T-helper 1 cell (primary cell): Measurements from ENCODE around the gene GFOD2.
A peak's percentile ranks its signal among the peaks of the same experiment; 100 is the strongest.
"Not testable (repeated sequence)": the region's sequence is repeated elsewhere in the genome, so short reads cannot be mapped to it uniquely, and the experiment has no call there.

Source experiments
- DNase-seq, 5 donors: peaks; one replicate each; pipeline ENCODE4 v3.0.0-alpha.2; 2012 to 2020

The GFOD2 gene

DNA sequence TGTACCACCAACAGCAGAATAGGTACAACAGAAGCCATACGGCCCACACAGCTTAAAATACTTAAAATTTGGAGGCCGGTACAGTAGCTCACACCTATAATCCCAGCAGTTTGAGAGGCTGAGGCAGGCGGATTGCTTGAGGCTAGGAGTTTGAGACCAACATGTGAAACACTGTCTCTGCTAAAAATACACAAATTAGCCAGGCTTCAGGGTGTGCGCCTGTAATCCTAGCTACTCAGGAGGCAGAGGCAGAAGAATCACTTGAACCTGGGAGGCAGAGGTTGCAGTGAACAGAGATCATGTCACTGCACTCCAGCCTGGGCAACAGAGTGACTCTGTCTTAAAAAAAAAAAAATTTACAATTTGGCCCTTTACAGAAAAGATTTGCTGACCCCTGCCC is 17.0 kb downstream of the GFOD2 start:
- no peak for DNase-seq

DNA sequence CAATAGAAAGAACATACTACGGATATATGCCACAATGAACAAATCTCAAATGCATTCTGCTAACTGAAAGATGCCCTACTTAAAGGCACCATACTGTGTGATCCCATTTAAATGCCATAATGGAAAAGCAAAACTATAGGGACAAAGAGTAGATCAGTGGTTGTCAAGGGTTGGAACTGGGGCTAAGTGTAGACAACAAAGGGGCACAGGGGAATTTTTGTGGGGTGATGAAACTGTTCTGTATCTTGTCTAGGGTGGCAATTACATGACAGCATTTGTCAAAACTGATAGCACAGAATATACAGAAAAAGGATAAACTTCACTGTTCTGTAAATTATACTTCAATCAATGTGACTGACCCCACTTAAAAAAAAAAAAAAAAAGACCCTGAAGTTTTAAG is 17.7 kb downstream of the GFOD2 start:
- DNase-seq = no peak

DNA sequence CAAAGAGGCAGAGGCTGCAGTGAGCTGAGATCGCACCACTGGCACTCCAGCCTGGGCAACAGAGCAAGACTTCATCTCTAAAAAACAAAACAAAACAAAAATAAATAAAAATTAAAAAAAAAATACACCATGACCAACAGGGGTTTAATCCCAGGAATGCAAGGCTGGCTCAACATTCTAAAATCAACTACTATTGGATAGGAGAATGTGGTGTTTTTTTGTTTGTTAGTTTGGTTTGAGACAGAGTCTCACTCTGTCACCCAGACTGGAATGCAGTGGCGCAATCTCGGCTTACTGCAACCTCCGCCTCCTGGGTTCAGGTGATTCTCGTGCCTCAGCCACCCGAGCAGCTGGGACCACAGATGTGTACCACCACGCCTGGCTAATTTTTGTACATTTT is 19.9 kb downstream of the GFOD2 start:
- no peak for DNase-seq

DNA sequence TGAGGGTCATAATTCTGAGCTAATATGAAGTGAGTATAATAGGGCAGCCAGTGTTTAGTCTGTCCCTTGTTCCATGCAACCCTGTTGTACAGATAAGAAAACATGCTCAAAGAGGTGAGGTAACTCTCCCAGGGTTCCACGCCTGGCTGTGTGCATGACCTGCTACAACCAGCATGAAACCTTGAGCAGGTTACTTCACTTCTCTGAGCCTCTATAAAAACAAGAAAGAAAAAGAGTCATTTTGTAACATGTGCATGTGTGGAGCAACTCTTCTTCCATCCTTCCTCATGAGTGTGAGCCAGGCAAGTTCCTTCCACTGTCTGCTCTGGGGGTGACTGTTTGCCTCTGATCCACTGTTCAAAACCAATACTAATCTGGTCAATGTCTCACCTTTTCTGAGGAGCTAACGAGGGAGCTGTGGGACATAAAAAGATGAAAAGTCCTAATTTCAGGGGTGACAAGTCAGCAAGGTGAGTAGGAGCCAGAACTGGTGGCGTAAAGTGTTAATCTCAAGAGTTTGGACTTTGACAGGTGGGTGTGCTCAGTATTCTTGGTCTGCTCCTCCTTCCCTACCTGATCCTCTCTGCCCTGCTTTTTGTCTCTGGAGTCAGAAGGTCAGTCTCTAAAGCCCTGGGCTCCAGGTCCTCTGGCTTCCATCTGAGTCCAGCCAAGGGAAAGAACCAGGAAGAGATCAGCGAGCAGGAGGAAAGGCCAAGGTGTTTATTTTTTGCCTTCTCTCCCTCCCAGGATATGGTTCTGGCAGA is 21.5 kb downstream of the GFOD2 start:
- DNase-seq = no peak

DNA sequence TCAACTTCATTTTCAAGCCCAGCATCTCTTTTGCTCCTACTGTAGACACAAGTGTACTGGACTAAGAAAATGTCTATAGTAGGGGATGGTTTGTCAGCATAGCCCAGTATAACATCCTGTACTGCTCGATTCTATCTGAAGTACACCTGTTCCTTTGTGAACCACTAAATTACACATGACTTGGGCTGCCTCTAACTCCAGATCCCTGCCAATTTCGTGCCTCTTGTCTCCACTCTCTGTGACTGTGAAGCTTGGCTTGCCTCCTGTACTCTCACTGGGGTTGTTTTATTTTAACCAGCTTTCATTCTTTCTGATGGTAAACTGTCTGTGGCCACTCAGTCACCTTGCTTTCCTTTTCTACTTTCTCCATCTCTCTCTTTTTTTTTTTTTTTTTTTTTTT is 24.5 kb downstream of the GFOD2 start:
- DNase-seq = no peak

DNA sequence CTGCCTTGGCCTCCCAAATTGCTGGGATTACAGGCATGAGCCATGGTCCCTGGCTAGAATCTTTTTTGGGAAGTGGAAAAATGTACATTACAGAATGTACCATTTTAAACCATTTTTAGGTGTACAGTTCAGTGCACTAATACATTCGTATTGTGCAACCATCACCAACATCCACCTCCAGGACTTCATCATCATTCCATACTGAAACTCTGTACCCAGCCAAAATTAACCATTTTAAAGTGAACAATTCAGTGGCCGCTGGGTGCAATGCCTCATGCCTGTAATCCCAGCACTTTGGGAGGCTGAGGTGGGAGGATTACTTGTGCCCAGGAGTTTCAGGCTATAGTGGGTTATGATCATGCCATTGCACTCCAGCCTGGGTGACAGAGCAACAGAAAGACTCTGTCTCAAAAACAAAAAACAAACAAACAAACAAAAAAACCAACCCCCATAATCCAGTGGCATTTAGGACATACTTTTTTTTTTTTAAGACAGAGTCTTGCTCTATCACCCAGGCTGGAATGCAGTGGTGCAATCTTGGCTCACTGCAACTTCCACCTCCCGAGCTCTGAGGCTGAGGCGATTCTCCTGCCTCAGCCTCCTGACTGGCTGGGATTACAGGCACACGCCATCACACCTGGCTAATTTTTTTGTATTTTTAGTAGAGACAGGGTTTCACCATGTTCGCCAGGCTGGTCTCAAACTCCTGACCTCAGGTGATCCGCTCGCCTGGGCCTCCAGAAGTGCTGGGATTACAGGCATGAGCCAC is 25.4 kb downstream of the GFOD2 start:
- not testable (repeated sequence) for DNase-seq

DNA sequence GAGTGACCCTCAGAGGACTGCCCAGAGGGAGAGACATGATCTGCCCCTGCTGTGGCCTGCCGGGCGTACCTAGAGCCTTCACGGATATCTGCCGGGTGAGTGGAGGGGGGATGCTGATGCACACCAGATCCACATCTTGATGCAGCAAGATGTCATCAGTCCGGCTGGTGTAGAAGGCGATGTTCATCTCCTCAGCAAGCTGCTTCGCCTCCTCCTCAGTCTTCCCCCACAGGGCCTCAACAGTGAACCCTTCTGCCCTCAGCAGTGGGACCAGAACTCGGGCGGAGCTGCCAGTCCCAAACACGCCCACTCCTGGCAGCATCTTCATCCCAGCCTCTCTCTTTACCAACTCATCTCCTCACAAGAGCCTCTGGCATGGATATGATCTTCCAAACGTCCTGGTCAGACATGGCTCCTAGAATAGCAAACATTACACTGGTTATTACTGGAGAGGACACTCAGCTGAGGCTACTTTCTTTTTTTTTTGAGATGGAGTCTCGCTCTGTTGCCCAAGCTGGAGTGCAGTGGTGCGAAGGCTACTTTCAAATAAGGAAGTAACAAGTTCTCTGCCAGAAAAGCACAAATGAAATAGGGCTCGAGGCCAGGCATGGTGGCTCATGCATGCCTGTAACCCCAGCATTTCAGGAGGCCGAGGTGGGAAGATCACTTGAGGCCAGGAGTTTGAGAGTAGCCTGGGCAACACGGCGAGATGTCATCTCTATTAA is 33.6 kb downstream of the GFOD2 start:
- DNase-seq = no peak

DNA sequence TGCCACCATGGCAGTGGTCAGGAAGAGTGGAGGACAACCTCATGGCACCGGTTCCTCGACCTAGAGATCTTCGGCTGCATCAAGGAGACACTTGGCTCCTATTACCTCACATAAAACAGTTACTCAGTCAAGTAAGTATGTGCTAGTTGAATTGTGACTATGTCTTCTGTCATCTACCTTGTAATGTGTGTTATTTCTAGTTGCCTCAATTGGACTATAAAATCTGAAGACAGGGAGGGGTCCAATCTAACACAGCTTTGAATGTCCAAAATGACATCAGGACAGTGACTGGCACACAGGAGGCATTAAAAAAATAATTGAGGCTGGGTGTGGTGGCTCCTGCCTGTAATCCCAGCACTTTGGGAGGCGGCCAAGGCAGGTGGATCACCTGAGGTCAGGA is 35.3 kb downstream of the GFOD2 start:
- no peak for DNase-seq

DNA sequence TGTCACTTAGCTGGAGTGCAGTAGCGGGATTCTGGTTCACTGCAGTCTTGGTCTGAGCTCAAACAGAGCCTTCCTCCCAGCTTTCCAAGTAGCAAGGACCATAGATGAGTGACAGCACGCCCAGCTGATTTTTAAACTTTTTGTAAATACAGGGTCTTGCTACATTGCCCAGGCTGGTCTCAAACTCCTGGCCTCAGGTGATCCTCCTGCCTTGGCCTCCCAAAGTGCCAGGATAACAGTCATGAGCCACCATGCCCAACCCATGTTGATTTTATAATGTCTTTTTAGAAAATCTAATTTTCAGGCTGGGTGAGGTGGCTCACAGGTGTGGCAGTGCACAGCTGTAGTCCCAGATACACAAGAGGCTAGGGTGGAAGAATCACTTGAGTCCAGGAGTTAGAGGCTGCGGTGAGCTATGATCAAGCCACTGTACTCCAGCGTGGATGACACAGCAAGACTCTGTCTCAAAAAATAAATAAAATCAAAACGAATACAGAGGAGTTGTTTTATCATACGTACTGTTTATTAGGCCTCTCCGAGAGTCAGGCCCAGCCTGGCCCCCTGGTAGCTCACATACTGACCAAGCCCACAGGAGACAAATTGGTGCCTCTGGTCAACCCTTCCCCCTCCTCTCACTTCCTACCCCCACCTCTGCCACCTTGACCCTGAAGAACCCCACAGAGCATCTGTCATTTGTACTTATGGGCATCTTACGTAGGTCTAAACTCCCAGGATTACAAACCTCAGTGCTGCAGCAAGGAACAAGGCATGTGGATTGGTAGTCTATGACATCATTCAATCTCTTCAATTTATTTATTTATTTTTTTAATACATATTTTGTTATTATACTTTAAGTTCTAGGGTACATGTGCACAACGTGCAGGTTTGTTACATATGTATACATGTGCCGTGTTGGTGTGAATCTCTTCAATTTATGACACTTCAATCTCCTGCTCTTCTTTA is 38.9 kb downstream of the GFOD2 start:
- no peak for DNase-seq

DNA sequence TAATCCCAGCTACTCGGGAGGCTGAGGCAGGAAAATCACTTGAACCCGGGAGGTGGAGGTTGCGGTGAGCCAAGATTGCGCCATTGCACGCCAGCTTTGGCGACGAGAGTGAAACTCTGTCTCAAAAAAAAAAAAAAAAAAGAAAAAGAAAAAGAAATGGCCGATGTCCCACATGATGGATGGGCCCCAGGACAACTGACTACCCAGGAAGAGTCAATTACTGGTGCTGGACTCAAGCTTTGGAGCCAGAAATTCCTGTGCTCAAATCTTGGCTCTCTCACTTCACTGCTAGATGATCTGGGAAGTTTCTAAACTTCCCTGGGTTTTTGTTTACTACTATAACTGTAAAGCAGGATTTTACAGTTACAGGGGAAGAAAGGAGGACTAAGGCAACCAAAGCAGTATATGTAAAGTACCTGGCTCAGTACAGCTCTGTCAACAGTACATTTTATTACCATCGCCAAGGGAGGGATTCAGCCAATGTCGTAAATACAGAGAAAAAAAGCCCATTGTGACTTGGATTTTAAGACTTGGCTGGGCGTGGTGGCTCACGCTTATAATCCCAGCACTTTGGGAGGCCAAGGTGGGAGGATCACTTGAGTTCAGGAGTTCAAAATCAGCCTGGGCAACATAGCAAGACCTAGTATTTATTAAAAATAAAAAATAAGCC is 40.6 kb downstream of the GFOD2 start:
- DNase-seq = no peak

DNA sequence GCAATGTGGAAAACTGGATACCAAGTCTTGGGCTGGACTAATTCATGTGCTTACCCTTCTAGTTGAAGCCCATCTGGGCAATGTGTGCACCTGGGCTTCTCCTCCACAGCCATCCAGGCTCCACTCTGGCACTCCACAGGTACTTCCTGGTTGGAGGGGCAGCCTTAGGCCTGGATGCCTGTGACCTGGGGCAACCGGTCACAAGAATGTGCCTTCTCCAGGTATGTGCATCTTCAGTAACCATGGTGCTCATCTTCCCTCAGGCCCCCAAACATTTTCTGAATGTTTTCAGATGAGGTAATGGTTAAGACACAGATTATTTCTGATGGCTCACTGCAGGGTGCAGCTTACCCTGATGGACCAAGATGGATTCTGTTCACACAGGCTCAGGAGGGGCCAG is 41.4 kb downstream of the GFOD2 start:
- no peak for DNase-seq

DNA sequence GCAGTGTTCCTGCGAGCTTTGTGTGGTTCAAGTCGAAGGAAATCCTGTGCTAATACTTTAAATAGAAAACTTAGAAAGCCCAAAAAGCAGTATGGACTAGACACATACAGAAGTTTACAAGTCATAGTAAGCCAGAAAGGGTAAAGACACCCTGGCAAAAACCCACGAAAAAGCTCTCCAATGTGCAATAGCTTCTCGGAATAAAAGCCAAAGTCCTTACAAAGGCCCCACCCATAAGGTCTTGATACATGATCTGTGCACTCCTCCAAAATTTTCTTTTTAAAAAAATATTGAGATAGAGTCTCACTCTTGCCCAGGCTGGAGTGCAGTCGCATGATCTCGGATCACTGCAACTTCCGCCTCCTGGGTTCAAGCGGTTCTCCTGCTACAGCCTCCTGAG is 42.2 kb downstream of the GFOD2 start:
- no peak for DNase-seq

DNA sequence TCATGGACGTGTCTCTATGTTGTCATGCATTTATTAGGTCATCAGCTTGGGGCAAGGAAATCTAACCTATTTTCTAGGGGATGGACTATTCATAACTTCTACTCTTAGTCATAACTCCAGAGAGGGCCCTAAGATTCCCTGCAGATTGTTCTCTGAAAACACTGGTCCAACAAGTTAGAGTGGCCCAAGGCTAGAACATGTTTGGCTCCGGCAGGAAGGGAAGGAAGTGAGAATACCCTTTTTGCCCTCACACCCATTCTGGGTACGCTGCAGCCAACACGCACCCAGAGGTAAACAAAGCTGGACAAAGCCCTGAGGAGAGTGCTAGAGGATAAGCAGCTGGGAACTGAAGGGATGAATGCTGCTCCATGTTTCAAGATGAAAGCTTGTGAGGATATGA is 42.6 kb downstream of the GFOD2 start:
- DNase-seq = no peak

DNA sequence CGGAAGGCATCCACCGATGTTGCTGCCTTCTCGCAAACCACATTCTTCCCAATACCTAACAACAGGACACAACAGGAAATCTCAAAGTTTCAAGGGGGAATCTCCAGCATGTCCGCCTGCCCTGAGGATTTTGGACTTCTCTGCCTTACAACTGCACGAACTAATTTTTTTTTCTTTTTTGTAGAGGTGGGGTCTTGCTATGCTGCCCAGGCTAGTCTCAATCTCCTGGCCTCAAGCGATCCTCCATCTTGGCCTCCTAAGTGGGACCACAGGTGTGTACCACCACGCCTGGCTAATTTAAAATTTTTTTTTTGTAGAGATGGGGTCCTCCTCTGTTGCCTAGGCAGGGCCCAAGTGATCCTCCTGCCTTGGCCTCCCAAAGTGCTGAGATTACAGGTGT is 43.1 kb downstream of the GFOD2 start:
- no peak for DNase-seq

DNA sequence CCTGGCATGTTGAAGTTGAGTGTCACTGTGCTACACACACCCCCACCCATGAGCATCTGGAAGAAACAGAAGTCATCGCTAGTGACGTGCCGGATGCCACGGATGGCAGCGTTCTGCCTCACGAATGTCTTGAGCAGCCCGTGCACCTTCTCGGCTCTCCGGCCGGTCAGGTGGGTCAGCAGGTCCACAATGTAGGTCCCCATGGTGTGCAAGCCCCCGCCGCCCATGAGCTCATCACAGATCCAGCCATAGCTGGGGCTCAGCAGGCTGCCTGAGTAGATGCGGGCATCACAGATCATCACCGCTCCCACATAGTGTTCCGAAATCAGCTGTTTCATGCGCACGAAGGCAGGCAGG is 43.6 kb downstream of the GFOD2 start:
- DNase-seq = no peak

DNA sequence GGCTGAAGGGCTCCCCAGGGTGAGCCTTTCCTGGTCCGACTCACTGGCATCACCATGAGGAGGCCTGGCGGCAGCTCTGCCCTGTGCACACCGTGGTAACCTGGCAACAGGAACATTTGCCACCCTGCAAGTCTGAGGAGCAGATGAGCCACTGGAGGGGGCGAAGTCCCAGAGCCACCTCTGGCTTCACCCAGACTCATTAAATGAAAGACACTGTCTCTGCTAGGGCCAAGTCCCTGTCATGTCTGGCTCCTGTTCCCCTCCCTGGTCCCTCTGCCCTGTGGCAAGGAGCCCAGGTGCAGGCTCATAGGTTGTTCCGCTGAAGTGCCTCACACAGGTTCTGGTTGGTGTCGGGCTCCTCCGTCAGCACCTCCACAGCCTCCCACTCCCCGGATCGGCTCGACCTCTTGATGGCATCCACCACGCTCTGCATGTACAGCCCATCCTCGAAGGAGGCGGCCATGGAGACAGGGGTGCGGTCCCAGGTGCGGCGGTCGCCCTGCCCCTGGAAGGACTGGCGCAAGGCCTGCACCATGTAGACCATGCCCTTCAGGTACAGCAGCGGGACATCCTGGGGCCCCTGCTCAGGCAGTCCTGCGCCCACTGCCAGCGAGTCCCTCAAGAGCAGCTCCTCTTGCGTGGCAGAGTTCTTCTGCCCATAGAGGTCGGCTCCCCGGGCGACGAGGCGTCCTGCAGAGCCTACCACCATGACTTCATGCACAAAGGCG is 44.1 kb downstream of the GFOD2 start:
- no peak for DNase-seq

DNA sequence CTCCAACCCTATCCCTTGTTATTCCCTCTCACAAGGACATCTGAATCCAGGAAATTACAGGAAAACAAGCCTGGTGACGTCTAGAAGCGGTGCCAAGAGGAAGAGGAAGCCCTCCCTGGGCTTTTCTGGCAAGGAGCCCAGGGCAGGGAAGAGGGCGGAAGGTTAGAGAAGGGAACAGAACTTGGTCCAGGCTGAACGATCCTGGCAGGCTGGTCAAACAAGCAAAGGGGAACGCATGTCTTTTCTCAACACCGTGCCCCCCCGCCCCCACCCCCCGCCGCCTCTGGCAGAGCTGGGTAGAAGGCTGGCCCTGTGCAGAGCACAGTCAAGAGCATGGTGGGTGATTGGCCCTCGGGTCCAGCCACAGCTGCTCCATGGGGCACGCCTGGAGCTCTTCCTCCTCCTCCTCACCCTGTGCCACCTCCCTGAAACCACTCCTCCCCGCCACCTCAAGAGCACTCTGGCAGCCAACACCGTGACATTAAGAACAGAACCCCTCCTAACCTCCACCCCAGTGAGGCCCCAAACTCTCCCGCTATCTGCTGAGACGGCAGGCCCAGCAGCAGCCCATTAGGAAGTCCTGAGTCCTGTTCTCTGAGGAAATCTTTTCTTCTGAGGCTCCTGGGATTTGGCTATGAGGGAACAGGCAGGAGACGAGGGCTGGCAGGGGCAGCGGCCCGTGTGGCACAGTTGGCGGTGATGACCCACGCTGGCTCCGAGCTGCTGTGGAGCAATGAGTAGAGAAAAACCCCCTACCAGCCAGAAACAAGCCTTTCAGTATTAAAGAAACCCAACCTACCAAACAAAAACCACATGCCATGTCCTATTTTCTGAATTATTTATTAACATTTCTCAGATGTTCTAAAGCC is 45.2 kb downstream of the GFOD2 start:
- no peak for DNase-seq

DNA sequence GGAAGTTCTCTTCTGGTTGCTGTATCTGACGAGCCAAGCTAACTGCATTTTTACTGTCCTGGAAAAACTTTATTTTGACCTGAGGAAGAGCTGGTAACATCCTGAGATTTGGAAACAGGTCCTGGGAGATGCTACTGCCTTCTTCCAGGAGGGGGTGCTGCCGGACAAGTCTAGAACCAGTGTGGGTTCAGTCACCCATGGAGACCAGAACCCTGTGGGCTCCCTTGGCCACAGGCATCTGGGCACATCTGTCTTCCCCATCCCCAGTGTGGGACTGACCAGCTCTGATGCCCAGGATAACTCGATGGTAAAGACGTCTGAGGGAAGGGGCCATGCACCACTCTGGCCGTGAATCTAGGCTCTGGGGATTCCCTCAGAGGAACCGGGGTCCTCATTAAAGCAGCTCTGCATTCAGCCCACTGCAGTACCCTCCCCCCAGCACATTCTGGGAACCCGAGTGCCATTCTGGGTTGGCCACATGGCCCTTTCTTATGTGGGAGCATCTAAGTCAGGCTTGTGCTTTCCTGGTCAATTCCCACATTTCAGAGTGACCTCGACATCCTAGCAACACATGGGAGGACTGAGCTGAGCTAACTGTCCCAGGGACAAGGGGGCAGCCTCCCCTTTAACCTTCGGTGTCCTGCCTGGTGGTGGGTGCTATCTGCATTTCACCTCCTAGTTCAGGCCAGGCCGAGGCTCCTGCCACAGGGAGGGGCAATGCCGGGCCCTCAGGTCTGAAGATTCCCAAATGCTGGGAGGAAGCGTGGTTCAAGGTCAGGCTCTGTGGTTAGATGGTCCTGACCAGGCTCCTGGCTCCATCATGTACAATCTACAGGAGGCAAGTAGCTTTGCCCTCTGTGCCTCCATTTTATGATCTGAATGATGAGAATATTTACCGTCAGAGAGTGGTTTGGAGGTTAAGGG is 46.1 kb downstream of the GFOD2 start:
- peak in 2 of 5 donors; percentile 41 to 49 for DNase-seq

DNA sequence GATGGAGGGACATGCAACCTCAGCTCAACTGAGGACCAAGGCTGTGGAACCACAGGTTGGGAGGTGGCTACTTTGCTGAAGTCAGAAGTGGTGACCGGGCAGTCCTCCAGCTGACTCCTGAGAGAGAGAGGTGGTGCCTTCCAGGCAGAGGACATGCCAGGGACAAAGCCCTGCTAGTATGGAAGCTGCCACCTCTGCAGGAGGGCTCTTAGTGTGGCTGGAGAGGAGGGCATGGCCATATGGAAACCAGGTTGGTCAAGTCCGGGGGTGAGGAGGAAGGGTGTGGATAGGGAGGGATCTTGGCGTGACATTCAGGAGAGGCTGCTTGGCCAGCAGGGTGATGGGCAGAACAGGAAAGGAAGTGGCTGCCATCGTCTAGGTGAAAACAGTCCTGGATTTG is 46.8 kb downstream of the GFOD2 start:
- no peak for DNase-seq
